NB4 (cell line): Measurements from ENCODE around the gene POU2F1.

Source experiments
- CTCF ChIP-seq: IDR thresholded peaks from one replicate; pipeline ENCODE4 v1.5.1; 2012; ENCODE audit warnings: low read depth, low read length
- MAX ChIP-seq: IDR thresholded peaks from 2 replicates; pipeline ENCODE4 v1.6.1; 2011; ENCODE audit warnings: low read depth, low read length
- POLR2A ChIP-seq: IDR thresholded peaks from 2 replicates; pipeline ENCODE4 v1.6.1; 2011; ENCODE audit warnings: mild to moderate bottlenecking; ENCODE audit not compliant: insufficient read length; ENCODE audit errors: extremely low read depth

GRCh38 chr1:167359295-167359694 lies 138.6 kb downstream of the POU2F1 start:
- no peak for TF ChIP-seq CTCF
- TF ChIP-seq MAX = no peak
- no peak for TF ChIP-seq POLR2A
